Fibroblast of pulmonary artery (primary cell): ENCODE measurements around the gene RPL18.
"Not testable (repeated sequence)": the region's sequence is repeated elsewhere in the genome, so short reads cannot be mapped to it uniquely, and the experiment has no call there.

Source experiments
- DNase-seq: peaks from one replicate; pipeline ENCODE4 v3.0.0-alpha.2; 2010; ENCODE audit warnings: low read depth
- H3K4me3 ChIP-seq: replicated peaks from 2 replicates; pipeline ENCODE4 v1.5.1; 2011; ENCODE audit warnings: low read depth, mild to moderate bottlenecking, control low read depth, low read length, moderate library complexity
- TF ChIP-seq, protein P1 (sequence below): IDR thresholded peaks from 2 replicates; pipeline ENCODE4 v1.5.1; 2011; ENCODE audit warnings: mild to moderate bottlenecking, control low read depth, low read length, inconsistent platforms; ENCODE audit errors: missing control alignments

Gene RPL18

GRCh38 chr19:48634036-48634342 is 15.0 kb upstream of the RPL18 start:
- H3K4me3 ChIP-seq = peak overlapping the region; percentile 38
- DNase-seq = no peak
- TF ChIP-seq, protein P1, sequence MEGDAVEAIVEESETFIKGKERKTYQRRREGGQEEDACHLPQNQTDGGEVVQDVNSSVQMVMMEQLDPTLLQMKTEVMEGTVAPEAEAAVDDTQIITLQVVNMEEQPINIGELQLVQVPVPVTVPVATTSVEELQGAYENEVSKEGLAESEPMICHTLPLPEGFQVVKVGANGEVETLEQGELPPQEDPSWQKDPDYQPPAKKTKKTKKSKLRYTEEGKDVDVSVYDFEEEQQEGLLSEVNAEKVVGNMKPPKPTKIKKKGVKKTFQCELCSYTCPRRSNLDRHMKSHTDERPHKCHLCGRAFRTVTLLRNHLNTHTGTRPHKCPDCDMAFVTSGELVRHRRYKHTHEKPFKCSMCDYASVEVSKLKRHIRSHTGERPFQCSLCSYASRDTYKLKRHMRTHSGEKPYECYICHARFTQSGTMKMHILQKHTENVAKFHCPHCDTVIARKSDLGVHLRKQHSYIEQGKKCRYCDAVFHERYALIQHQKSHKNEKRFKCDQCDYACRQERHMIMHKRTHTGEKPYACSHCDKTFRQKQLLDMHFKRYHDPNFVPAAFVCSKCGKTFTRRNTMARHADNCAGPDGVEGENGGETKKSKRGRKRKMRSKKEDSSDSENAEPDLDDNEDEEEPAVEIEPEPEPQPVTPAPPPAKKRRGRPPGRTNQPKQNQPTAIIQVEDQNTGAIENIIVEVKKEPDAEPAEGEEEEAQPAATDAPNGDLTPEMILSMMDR = no peak

GRCh38 chr19:48633148-48634035 is 14.4 kb upstream of the RPL18 start:
- DNase-seq = no peak
- TF ChIP-seq, protein P1 = no peak
- no peak overlapping the region for H3K4me3 ChIP-seq

- peak; percentile 53 for DNase-seq
- TF ChIP-seq, protein P1 = no peak
- H3K4me3 ChIP-seq = no peak overlapping the region
Measured at GRCh38 chr19:48632692-48633147, 13.7 kb upstream of the RPL18 start.

DNA sequence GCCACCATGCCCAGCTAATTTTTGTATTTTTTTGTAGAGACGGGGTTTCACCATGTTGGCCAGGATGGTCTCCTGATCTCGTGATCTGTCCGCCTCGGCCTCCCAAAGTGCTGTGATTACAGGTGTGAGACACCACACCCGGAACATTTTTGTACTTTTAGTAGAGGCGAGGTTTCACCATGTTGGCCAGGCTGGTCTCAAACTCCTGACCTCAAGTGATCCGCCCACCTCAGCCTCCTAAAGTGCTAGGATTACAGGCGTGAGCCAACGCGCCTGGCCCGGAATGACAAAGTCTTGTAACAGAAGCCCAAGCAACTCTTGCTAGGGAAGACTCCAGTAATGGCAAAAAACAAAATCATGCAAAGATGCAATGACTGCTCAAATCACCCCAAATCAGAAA is 13.3 kb upstream of the RPL18 start:
- H3K4me3 ChIP-seq, DNase-seq: not testable (repeated sequence)

GRCh38 chr19:48631225-48631624 is 12.2 kb upstream of the RPL18 start:
- DNase-seq = no peak
- TF ChIP-seq, protein P1 = no peak
- H3K4me3 ChIP-seq = peak overlapping the region; percentile 21

- peak overlapping the region; percentile 21 for H3K4me3 ChIP-seq
- DNase-seq = peak; percentile 80
- TF ChIP-seq, protein P1 = peak; percentile 26
Measured at GRCh38 chr19:48630296-48631063, 11.5 kb upstream of the RPL18 start.

GRCh38 chr19:48629599-48630295 is 10.8 kb upstream of the RPL18 start:
- peak overlapping the region; percentile 8 for H3K4me3 ChIP-seq
- DNase-seq = peak; percentile 78
- TF ChIP-seq, protein P1 = no peak
